Type B pancreatic cell (in vitro differentiated cells): ENCODE results near the gene TBL3. TPM values are rescaled to one million over a fixed set of nuclear protein-coding genes. Genes with fewer than 3 reads are reported as not detected.

ENCODE experiments used
- DNase-seq: peaks from one replicate; pipeline ENCODE4 v3.0.0; 2021; ENCODE audit warnings: mixed read lengths; ENCODE audit not compliant: unreplicated experiment; ENCODE audit errors: extremely low spot score
- H3K27ac Mint-ChIP-seq: 2 replicates; pipeline ENCODE4 v1.8.0; 2021; ENCODE audit warnings: mild to moderate bottlenecking, mixed read lengths
- H3K27me3 Mint-ChIP-seq: 2 replicates; pipeline ENCODE4 v1.8.0; 2021; ENCODE audit warnings: mixed read lengths
- H3K36me3 Mint-ChIP-seq: 2 replicates; pipeline ENCODE4 v1.8.0; 2021; ENCODE audit warnings: mixed read lengths
- H3K4me1 Mint-ChIP-seq: one replicate; pipeline ENCODE4 v1.8.0; 2021; ENCODE audit warnings: mixed read lengths; ENCODE audit not compliant: unreplicated experiment
- H3K4me3 Mint-ChIP-seq: 2 replicates; pipeline ENCODE4 v1.8.0; 2021; ENCODE audit warnings: mild to moderate bottlenecking, mixed read lengths
- H3K9me3 Mint-ChIP-seq: 2 replicates; pipeline ENCODE4 v1.8.0; 2021; ENCODE audit warnings: mixed read lengths
- CTCF ChIP-seq: fragments of 200-600 bp; sonication (generic); conservative IDR thresholded peaks from 2 replicates; pipeline ENCODE4 v1.5.0; 2021; ENCODE audit warnings: antibody characterized with exemption, mild to moderate bottlenecking
- total RNA-seq: library from RNA; stranded (reverse); gene quantifications from 2 replicates; pipeline ENCODE4 v1.2.1, GENCODE V29; 2021; ENCODE audit warnings: low replicate concordance

TBL3 gene
- total RNA-seq, 1 donor from 2014 or later = 37.0 TPM

- DNase-seq = no peak
- H3K4me3 Mint-ChIP-seq = peak overlapping the region; percentile 81
- H3K27me3 Mint-ChIP-seq = peaks cover 12% of the 10 kb centered on the region
- no peak for TF ChIP-seq CTCF
- H3K36me3 Mint-ChIP-seq = no peaks in the 10 kb centered on the region
- peaks cover 4% of the 10 kb centered on the region for H3K4me1 Mint-ChIP-seq
- H3K27ac Mint-ChIP-seq = peak overlapping the region; percentile 48
- no peaks in the 10 kb centered on the region for H3K9me3 Mint-ChIP-seq
Measured at GRCh38 chr16:1929105-1929504, 42.7 kb upstream of the TBL3 start.

GRCh38 chr16:1929578-1930337 is 42.1 kb upstream of the TBL3 start:
- Mint-ChIP-seq H3K9me3 (no peaks in the 10 kb centered on the region), H3K27me3 (peaks cover 7% of the 10 kb centered on the region), H3K4me3 (no peak overlapping the region), H3K36me3 (no peaks in the 10 kb centered on the region), H3K4me1 (peaks cover 4% of the 10 kb centered on the region), H3K27ac (no peak overlapping the region)
- DNase-seq = peak; percentile 98
- TF ChIP-seq CTCF = peak; percentile 97

- Mint-ChIP-seq H3K36me3 (no peaks in the 10 kb centered on the region), H3K27ac (no peak overlapping the region), H3K9me3 (no peaks in the 10 kb centered on the region), H3K27me3 (peaks cover 5% of the 10 kb centered on the region), H3K4me3 (no peak overlapping the region), H3K4me1 (peaks cover 4% of the 10 kb centered on the region)
- no peak for DNase-seq
- TF ChIP-seq CTCF = no peak
Measured at GRCh38 chr16:1930338-1930720, 41.5 kb upstream of the TBL3 start.

GRCh38 chr16:1932050-1933028 is 39.5 kb upstream of the TBL3 start:
- no peaks in the 10 kb centered on the region for H3K9me3 Mint-ChIP-seq
- no peak overlapping the region for H3K4me3 Mint-ChIP-seq
- peaks cover 5% of the 10 kb centered on the region for H3K27me3 Mint-ChIP-seq
- H3K36me3 Mint-ChIP-seq = no peaks in the 10 kb centered on the region
- no peak overlapping the region for H3K27ac Mint-ChIP-seq
- no peak for TF ChIP-seq CTCF
- peaks cover 4% of the 10 kb centered on the region for H3K4me1 Mint-ChIP-seq
- DNase-seq = no peak

GRCh38 chr16:1933097-1933661 is 38.7 kb upstream of the TBL3 start:
- Mint-ChIP-seq H3K27ac (no peak overlapping the region), H3K9me3 (no peaks in the 10 kb centered on the region)

More at GRCh38 chr16:1933097-1933661, 38.7 kb upstream of the TBL3 start:
- H3K4me3 Mint-ChIP-seq = no peak overlapping the region
- TF ChIP-seq CTCF = no peak
- H3K4me1 Mint-ChIP-seq = peaks cover 4% of the 10 kb centered on the region
- DNase-seq = no peak
- peaks cover 5% of the 10 kb centered on the region for H3K27me3 Mint-ChIP-seq
- no peaks in the 10 kb centered on the region for H3K36me3 Mint-ChIP-seq
